GM19193 (cell line): Measurements from ENCODE around the gene MYPOP.

Experiments used
- POLR2A ChIP-seq: IDR thresholded peaks from 4 replicates; pipeline ENCODE4 v1.6.1; 2011; ENCODE audit not compliant: insufficient read depth, insufficient read length; ENCODE audit errors: extremely low read depth

Gene MYPOP

DNA sequence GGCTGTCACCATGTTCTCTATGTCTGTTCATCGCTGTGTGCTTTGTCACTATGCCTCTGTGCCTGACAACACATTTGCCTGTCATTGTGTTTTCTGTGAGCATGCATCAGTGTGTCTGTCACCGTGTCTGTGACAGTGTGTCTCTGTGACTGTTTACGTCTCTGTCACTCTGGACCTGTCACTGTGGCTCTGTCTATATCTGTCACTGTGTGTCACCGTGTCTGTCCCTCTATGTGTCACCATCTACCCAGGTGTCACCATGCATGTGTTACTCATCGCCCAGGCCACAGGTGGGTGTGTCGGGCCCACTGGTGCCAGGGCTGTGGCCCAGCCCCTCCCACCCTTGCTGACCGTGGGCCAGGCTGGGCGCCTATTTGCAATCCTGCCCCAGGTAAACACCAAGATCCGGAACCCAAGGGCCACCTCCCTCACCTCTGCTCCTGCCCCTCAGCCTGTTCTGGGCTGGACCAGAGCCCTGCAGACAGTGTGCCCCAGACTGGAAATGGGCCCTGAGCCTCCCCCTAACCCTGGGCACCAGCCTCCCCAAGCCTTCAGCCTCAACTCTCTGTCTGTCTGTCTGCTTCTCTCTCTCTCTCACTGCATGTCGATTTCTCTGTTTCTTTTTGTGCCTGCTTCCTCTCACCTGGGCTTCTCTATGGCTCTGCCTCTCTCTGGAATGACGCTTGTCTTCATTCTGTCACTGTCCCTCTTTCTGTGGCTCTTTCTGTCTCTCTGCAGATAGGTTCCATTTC lies 24.2 kb downstream of the MYPOP start:
- TF ChIP-seq POLR2A: no peak

DNA sequence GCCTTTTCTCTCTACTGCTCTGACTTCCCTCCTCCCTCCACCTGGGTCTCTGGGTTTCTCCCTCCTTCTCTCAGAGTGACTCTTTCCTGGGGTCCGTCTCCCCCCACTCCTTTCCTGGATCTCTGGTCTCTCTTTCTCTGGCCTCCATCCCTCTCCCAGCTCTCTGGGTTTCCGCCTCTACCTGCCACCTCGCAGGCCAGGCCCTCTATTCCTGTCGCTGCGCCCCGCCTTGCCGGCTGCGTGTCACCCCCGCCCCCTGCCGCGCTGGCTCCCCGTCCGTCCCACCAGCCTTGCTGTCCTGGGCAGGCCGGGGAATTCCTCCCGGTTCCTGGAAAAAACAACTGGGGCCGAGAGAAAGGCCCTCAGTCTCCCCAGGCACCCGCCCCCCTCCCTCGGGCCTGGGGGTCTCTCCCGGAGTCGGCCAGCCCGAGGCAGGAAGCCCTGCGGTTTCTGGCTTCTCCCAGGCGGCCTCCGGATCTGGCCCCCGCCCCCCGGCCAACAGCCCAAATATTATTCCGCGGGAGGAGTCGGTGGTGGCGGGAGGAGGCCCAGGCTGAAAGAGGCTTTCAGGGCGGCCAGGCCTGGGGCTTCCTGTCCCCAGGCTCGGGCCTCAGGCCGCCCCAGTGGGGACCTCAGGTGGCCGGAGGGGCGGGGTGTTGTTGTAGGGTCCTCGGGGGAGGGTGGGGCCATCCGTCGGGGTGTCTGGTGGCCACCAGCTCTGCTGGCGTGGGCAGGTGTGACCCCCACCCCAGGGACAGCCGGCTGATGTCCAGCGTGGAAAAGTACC lies 25.8 kb downstream of the MYPOP start:
- TF ChIP-seq POLR2A: no peak

DNA sequence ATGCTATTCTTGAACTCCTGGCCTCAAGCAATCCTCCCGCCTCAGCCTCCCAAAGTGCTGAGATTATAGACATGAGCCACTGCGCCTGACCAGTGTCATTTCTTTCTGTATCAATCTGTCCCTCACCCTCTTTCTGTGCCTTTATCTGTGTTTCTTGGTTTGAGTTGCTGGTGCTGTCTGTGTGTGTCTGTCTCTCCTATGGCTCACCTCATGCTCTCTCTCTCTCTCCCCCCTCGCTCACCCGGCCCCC lies 26.3 kb downstream of the MYPOP start:
- TF ChIP-seq POLR2A: no peak

DNA sequence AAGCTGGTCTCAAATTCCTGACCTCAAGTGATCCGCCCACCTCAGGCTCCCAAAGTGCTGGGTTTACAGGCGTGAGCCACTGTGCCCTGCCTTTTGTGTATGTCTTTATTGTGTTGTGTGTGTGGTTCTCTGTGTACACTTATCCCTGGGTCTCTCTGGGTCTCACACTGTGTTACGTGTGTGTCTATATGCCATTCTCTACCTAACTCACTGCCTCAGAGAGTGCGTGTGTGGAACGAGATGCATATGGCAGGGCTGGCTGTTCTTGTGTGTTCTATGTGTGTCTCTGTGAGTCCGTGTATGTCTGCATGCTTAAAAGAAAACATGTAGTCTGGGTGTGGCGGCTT lies 27.8 kb downstream of the MYPOP start:
- TF ChIP-seq POLR2A: no peak

DNA sequence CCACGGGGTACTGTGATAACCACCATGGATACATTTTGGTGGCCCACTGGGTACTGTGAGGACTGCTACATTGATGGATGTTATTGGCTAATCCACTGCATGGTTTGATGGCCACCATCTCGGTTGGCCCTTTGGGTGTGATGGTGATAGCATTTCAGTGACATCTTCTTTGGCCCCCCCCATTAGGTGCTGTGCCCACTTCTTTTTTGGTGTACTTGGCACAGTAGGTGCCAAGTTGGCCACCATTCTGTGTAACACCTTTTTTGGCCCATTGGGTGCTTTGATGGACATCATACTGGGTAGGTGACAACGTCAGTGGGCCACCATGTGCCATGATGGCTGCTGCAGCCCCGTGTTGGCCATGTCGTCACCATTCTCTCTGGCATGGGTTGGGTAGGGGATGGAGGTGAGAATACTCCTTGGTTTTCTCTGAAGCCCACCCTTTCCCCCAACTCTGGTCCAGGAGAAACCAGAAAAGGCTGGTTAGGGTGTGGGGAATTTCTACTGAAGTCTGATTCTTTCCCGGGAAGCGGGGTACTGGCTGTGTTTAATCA lies 29.1 kb downstream of the MYPOP start:
- no peak for TF ChIP-seq POLR2A

DNA sequence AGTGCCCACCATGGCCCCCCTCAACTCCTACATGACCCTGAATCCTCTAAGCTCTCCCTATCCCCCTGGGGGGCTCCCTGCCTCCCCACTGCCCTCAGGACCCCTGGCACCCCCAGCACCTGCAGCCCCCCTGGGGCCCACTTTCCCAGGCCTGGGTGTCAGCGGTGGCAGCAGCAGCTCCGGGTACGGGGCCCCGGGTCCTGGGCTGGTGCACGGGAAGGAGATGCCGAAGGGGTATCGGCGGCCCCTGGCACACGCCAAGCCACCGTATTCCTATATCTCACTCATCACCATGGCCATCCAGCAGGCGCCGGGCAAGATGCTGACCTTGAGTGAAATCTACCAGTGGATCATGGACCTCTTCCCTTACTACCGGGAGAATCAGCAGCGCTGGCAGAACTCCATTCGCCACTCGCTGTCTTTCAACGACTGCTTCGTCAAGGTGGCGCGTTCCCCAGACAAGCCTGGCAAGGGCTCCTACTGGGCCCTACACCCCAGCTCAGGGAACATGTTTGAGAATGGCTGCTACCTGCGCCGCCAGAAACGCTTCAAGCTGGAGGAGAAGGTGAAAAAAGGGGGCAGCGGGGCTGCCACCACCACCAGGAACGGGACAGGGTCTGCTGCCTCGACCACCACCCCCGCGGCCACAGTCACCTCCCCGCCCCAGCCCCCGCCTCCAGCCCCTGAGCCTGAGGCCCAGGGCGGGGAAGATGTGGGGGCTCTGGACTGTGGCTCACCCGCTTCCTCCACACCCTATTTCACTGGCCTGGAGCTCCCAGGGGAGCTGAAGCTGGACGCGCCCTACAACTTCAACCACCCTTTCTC lies 30.1 kb downstream of the MYPOP start:
- TF ChIP-seq POLR2A: no peak

DNA sequence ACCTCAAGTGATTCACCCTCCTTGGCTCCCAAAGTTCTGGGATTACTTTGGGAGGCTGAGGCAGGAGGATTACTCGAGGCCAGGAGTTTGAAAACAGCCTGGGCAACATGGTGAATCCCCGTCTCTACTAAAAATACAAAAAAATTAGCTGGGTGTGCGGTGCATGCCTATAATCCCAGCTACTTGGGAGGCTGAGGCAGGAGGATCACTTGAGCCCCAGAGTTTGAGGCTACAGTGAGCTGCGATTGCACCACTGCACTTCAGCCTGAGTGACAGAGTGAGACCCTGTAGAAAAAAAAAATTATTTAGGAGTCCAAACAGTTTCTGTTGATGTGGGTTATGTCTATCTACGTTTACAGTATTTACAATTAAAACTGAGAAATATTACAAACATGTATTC lies 31.6 kb downstream of the MYPOP start:
- TF ChIP-seq POLR2A: no peak

DNA sequence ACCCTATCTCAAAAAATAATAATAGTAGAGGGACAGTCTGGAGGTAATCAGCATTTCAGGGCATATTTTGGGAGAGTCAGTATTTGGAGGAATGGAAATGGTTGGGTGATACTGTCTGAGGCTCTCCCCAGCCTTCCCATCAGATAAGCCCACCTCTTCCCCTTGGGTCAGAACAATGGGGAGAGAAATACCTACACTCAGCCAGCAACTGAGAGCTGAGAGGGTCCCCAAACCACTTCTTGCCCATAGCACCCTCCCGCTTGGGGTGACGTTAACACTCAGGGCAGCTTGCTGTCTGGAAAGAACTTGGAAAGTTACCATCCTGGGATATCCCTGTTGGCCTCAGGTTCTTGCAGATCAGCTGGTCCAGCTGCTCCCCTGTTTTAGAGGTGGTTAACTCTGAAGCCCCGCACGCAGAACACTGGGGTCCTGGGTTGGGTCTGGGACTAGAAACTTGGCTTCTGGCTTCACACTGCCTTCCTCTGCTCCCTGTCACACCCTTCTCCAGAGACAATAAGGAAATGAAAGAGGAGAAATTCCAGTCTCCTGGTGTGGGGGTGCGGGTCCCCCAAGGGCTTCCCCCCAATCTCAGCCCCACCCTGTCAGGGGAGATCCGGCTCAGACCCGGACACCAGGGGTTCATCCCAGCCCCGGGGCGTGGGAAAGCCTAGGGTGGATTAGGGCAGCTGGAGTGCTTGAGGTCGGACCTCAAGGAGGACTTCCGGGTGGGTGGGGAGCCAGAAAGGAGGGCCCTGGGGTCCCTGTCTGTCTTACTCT lies 35.8 kb downstream of the MYPOP start:
- TF ChIP-seq POLR2A: no peak

DNA sequence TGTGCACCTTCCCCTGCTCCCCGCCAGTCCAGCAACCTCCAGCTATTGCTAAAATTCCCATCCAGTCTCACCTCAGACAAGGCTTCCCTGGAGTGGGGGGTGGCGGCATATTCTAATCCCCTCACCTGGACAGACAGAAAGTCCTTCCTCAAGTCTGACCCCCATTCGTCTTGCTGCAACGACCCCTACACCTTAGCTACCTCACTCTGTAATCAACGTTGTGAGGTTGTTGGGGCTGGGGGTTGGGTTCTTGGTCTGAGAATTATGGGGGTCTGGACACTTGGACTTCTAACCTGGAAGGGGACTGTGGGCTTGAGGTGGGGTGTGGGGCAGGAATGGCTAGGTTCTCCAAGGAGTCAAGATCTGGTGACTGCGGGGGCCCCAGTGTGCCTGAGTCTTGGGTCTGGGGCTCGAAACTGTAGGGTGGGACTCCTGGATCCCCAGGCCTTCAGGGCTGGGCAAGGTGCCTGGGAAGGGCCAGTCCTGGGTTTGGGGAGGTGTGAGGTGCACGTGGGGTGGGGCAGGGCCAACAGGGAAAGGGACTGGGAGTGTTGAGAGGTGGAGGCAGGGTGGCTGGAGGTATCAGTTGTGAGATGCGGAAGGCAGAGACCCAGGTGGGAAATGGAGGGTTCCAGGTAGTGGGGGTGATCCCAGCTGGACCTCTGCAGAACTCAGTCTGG lies 37.0 kb downstream of the MYPOP start:
- TF ChIP-seq POLR2A: no peak

DNA sequence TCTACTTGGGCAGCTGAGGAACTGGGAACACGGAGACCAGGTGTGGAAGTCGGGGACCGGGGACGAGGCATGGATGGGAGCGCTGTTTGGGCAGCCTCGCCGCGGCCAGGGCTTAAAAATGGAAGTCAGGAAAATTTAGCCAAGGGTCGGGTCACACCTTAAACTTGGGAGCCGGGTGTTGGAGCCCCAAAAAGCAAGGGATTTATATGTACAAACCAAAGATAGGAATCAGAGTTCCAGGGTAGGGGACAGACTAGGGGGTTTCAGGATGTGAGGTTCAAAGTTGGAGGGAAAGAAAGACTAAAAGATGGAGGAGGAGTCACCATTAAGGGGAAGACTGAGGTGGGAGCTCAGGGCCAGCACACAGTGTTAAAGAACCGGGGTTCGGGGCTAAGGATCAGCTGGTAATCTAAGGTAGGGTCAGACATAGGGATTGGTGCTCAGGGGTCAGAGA lies 37.8 kb downstream of the MYPOP start:
- no peak for TF ChIP-seq POLR2A

DNA sequence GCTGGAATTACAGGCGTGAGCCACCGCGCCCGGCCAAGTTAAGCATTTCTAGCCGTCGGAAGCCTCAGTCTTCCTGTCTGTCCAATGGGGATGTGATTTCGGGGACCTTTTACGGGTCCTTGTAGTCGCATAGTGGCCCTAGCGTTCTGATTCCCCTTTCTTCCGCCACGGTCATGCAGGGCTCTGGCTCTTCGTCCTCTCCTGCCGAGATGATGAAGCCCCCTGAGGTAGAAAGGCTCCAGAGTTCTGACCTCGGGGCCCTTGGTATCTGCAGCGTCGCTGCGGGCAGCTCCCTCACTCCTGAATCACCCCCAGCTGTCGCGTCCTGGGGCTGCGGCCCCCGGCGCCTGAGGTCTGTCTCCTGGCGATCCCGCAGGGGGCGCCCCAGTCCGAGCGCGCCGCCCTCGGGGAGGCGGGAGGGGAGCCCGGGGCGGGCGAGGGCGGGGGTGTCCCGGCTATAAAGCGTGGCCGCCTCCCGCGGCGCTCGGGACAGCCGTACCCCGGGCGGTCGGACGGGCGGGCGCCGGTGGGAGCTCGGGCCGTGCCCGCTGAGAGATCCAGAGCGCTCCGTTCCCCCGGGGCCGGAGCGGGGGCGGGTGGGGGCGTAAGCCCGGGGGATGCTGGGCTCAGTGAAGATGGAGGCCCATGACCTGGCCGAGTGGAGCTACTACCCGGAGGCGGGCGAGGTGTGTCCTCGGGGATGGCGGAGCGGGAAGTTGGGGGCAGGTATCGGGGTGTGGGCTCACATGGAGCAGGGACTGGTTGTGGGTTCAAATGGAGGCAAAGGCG lies 38.4 kb downstream of the MYPOP start, which contains the start of gene FOXA3:
Gene FOXA3 (plus strand): TSS at position 487 of the 789 bp plus-strand sequence. CDS start 131 bp downstream, at position 618.
- TF ChIP-seq POLR2A: peak; percentile 54

DNA sequence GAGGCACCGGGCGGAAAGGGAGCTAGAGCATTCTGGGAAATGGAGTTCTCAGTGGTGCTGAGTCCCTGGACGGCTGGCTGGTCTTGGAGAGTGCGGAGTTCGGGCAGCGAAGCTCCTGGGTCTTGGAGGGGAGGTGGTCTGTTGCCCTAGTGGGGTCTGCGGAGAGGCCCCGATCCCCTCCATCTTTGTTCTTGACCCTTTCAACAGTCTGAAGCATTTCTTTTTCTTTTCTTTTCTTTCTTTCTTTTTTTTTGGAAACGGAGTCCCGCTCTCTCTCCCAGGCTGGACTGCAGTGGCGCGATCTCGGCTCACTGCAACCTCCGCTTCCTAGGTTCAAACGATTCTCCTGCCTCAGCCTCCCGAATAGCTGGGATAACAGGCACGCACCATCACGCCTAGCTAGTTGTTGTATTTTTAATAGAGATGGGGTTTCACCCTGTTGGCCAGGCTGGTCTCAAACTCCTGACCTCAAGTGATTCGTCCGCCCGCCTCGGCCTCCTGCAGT lies 39.0 kb downstream of the MYPOP start:
- TF ChIP-seq POLR2A: no peak
